NCI-H1417 (cell line): Measurements from ENCODE around the gene RINL.
"Not testable (repeated sequence)": the region's sequence is repeated elsewhere in the genome, so short reads cannot be mapped to it uniquely, and the experiment has no call there.

Experiments
- DNase-seq, 3 experiments: peaks; one replicate each; lab custom pipeline; 2025; lab: John Stamatoyannopoulos, UW

The RINL gene

DNA sequence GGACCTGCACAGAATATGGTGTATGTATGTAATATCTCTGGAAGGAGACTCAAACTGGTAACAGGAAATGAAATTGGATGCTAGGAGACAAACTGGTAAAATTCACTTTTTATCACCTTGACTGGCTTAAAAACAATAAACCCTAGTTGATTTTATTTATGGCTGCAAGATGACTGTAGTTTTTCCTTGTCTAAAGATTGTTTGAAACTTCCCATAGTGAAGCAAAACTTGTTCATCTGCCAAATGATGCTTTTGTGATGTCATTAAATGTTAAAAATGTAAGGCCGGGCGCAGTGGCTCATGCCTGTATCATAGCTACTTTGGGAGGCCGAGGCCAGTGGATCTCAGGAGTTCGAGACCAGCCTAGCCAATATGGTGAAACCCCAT is 44.0 kb downstream of the RINL start:
- no peak for DNase-seq

DNA sequence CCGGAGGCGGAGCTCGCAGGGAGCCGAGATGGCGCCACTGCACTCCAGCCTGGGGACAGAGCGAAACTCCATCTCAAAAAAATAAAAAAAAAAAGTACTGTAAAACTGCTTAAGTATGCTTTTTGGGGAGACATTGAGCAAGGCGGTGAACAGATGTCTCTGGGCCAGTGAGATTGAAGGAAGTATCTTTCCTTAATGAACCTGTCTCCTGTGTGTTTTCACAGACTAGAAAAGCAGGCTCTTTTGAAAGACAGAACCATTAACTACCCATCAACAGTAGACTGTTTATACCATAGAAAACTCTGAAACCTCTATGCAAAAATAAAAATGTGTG is 45.0 kb downstream of the RINL start:
- no peak for DNase-seq

DNA sequence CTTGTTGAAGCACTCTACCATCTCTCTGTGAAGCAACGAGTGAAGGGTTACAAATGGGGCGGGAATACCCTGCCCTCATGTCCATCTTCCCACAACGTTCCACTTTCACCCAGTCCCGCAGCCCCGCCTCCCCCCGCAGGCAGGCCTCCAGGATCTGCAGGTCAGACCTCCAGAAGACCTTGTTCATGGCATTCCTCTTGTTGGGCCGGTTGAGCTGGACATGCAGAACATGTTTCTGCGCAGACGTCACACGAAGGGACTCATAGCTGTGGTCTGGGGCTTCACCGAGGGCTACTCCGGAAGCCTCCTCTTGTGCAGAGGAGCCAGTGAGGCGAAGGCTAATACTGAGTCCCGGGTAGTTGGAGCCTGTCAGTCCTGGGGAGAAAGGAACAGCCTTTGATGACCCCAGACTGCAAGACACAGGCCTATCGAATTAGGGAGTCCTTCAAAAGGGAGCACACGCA is 46.9 kb downstream of the RINL start:
- DNase-seq, result peak; percentile 22 to 76 (median 61)

DNA sequence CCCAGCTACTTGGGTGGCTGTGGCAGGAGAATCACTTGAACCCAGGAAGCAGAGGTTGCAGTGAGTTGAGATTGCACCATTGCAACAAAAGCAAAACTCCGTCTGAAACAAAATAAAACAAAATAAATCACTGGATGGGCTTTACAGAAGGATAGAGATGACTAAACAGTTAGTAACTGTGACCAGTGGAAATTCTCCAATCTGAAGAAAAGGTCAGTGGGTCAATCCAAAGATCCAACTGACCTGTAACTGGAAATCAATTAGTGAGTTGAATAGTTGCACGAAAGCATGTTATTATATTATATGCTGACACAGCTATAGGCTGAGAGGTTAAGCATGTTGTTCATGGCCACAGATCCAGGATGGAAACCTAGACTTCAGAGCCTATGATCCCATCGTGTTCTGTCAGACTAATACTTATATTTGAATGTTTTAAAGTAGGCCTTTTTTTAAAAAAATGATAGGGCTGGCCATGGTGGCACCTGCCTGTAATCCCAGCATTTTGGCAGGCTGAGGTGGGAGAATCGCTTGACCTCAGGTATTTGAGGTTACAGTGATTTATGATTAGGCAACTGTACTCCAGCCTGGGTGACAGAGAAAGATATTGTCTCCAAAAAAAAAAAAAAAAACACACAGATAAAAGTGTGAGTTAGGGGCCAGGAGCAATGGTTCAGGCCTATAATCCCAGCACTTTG is 47.9 kb downstream of the RINL start:
- DNase-seq, result no peak

DNA sequence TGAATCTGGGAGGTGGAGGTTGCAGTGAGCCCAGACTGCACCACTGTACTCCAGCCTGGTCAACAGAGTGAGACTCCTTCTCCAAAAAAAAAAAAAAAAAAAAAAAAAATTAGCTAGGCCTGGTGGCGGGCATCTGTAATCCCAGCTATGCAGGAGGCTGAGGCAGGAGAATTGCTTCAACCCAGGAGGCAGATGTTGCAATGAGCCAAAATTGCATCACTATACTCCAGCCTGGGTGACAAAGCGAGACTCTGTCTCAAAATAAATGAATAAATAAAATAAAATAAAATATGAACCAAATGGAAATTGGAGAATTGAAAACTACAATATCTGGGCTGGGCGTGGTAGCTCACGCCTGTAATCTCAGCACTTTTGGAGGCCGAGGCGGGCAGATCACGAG is 48.9 kb downstream of the RINL start:
- not testable (repeated sequence) for DNase-seq

DNA sequence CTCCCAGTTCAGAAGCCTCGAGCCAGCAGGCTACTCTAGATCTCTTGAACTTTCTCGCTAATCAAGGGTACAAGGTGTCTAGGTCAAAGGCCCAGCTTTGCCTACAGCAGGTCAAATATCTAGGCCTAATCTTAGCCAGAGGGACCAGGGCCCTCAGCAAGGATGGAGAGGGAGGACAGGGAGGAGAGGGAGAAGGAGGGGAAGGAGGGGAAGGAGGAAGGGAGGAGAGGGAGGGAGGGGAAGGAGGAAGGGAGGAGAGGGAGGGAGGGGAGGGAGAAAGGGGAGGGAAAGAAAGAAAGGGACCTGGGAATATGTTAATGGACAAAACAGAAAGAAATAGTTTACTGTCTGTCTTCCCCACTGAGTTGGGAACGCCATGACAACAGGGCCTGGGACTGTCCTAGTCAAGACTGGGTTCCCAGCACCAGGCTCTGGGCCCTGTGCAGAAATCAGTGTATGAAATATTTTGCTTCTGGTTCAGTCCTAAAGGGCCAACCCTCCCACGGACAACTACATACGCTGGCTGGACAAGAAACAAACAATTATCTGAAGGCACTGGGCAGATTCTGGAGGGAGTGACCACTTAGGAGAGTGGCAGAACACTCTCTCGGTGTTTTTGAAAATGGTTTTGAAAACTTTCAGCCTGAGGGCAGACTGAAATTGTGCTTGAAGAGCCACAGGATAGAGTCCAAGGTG is 51.1 kb downstream of the RINL start:
- DNase-seq, result no peak

DNA sequence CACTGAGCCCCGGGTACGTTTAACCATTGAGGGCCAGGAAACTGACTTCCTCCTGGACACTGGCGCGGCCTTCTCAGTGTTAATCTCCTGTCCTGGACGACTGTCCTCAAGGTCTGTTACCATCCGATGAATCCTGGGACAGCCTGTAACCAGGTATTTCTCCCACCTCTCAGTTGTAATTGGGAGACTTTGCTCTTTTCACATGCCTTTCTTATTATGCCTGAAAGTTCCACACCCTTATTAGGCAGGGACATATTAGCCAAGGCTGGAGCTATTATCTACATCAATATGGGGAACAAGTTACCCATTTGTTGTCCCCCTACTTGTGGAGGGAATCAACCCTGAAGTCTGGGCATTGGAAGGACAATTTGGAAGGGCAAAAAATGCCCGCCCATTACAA is 52.1 kb downstream of the RINL start:
- not testable (repeated sequence) for DNase-seq

DNA sequence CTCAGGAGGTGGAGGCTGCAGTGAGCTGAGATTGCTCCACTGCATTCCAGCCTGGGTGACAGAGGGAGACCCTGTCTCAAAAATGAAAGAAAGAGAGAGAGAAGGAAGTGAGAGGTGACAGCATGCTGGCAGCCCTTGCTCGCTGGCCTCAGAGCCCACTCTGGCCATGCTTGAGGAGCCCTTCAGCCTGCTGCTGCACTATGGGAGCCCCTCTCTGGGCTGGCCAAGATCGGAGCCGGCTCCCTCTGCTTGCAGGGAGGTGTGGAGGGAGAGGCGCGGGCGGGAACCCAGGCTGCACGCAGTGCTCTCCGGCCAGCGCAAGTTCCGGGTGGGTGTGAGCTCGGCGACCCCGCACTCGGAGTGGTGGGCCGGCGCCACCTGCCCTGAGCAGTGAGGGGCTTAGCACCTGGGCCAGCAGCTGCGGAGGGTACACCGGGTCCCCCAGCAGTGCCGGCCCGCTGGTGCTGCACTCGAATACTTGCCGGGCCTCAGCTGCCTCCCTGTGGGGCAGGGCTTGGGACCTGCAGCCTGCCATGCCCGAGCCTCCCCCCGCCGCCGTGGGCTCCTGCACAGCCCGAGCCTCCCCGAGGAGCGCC is 56.7 kb downstream of the RINL start:
- DNase-seq, result not testable (repeated sequence)

DNA sequence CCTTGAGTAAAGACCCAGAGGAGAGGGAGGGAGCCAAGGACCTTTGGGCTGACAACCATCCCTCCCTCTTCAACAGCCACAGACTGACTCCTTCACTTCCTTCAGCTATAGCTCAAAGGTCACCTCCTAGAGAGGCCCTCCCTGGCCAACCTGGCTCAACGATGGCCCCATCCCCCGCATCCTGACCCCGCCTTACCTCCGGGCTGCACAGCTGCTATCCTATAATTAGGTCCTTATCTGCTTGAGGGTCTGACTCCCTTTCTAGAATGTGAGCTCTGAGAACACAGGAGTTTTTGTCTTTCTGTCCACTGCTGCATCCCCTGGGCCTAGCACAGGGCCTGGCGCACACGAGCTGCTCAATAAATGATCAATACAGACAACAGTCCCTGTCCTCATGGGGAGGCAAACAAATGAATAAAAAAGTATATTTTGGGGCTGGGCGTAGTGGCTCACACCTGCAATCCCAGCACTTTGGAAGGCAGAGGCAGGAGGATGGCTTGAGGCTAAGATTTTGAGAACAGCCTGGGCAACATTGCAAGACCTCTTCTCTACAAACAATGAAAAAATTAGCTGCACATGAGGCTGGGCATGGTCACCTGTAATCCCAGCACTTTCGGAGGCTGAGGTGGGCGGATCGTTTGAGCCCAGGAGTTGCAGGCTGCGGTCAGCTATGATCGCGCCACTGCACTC is 58.7 kb downstream of the RINL start:
- DNase-seq, result peak in 1 of 3 experiments; percentile 30
